Naive thymus-derived CD4-positive, alpha-beta T cell (primary cell): ENCODE measurements around the gene HOXC6. TPM values are rescaled to one million over a fixed set of nuclear protein-coding genes. Genes with fewer than 3 reads are reported as not detected.
A peak's percentile ranks its signal among the peaks of the same experiment; 100 is the strongest.

Experiments
- ATAC-seq: fragments of 150-1000 bp; cut with Tn5 transposase; 2 replicates; pipeline ENCODE4 v1.10.0; 2021; ENCODE audit warnings: mild to moderate bottlenecking, moderate library complexity
- CTCF ChIA-PET: fragments of 350-600 bp; sonication (Branson Sonifier 250); formaldehyde crosslinking; loops from one replicate; lab custom pipeline; 2021; ENCODE audit warnings: antibody characterized with exemption; lab: Charles Lee
- POLR2A ChIA-PET: fragments of 350-600 bp; sonication (Branson Sonifier 250); formaldehyde crosslinking; loops from one replicate; lab custom pipeline; 2021; ENCODE audit warnings: antibody characterized with exemption, inconsistent platforms; lab: Charles Lee
- DNase-seq, 9 donors: peaks; one replicate each; pipeline versions ENCODE4 v3.0.0 to v3.0.0-alpha.2; 2020 to 2022; ENCODE audit warnings: mixed read lengths in 1 of 9
- H3K27ac ChIP-seq: one replicate; pipeline ENCODE4 v1.7.0; 2013; ENCODE audit warnings: mild to moderate bottlenecking, low read depth, low read length, moderate library complexity
- H3K27me3 ChIP-seq, 2 donors: one replicate each; pipeline ENCODE4 v1.7.0; 2013; ENCODE audit warnings: low read length in 2 of 2, mild to moderate bottlenecking in 2 of 2, moderate library complexity in 2 of 2; ENCODE audit not compliant: control insufficient read depth in 2 of 2, insufficient read depth in 2 of 2
- H3K36me3 ChIP-seq, 3 experiments: 1 replicate in 2 of 3; 2 replicates in 1 of 3; pipeline ENCODE4 v1.7.0; 2013; ENCODE audit warnings: low read length in 3 of 3, mild to moderate bottlenecking in 3 of 3, moderate library complexity in 1 of 3; ENCODE audit not compliant: insufficient read depth in 3 of 3, control insufficient read depth in 2 of 3
- H3K4me1 ChIP-seq, 2 donors: one replicate each; pipeline ENCODE4 v1.7.0; 2013; ENCODE audit warnings: low read length in 2 of 2, mild to moderate bottlenecking in 2 of 2, moderate library complexity in 1 of 2; ENCODE audit not compliant: control insufficient read depth in 2 of 2, insufficient read depth in 2 of 2
- H3K4me3 ChIP-seq: 2 replicates; pipeline ENCODE4 v1.7.0; 2013; ENCODE audit warnings: mild to moderate bottlenecking, low read length
- H3K9me3 ChIP-seq, 3 experiments: 1 replicate in 2 of 3; 2 replicates in 1 of 3; pipeline ENCODE4 v1.7.0; 2013; ENCODE audit warnings: low read length in 3 of 3; ENCODE audit not compliant: control insufficient read depth in 2 of 3
- H3K27ac Mint-ChIP-seq, 9 donors: one replicate each; pipeline ENCODE4 v1.8.0; 2020 to 2022; ENCODE audit warnings: mixed read lengths in 9 of 9, mild to moderate bottlenecking in 8 of 9, moderate library complexity in 5 of 9, inconsistent platforms in 2 of 9
- H3K27me3 Mint-ChIP-seq, 5 donors: one replicate each; pipeline ENCODE4 v1.8.0; 2021 to 2022; ENCODE audit warnings: mixed read lengths in 5 of 5, mild to moderate bottlenecking in 1 of 5
- H3K36me3 Mint-ChIP-seq, 5 donors: one replicate each; pipeline ENCODE4 v1.8.0; 2020 to 2022; ENCODE audit warnings: mixed read lengths in 5 of 5, mild to moderate bottlenecking in 3 of 5, inconsistent platforms in 1 of 5
- H3K4me1 Mint-ChIP-seq, 7 donors: one replicate each; pipeline ENCODE4 v1.8.0; 2020 to 2022; ENCODE audit warnings: mixed read lengths in 7 of 7, mild to moderate bottlenecking in 3 of 7, inconsistent platforms in 1 of 7
- H3K4me3 Mint-ChIP-seq, 10 donors: one replicate each; pipeline ENCODE4 v1.8.0; 2020 to 2022; ENCODE audit warnings: mild to moderate bottlenecking in 10 of 10, mixed read lengths in 10 of 10, moderate library complexity in 6 of 10, inconsistent platforms in 2 of 10
- H3K9me3 Mint-ChIP-seq, 11 donors: one replicate each; pipeline ENCODE4 v1.8.0; 2020 to 2022; ENCODE audit warnings: mixed read lengths in 11 of 11, mild to moderate bottlenecking in 4 of 11, inconsistent platforms in 1 of 11, moderate library complexity in 1 of 11
- intact Hi-C, 2 donors: fragments of 100-400 bp; cut with micrococcal nuclease; formaldehyde crosslinking; loops; one replicate each; pipeline ENCODE4 v1.15.1; 2023
- polyA plus RNA-seq, 2 donors: library from polyadenylated mRNA; unstranded; fragments of 300-500 nt; fragmentation: Illumina TruSeq; gene quantifications; one replicate each; pipeline ENCODE4 v1.2.3, GENCODE V29; 2021
- total RNA-seq, 6 experiments: library from RNA in 5 of 6; stranded (reverse) in 5 of 6; gene quantifications; 1 replicate in 5 of 6; 2 replicates in 1 of 6; pipeline ENCODE4 v1.2.3 and lab custom pipeline; 2021 to 2026

HOXC6 gene
- total and polyA plus RNA-seq, 7 experiments from 2014 or later = not detected

GRCh38 chr12:54012631-54013409 lies 15.4 kb upstream of the HOXC6 start:
- no peaks in the 10 kb centered on the region for H3K9me3 ChIP-seq
- Mint-ChIP-seq H3K4me3 (no peak overlapping the region), H3K27me3 (peaks cover 82 to 97% (median 88%) of the 10 kb centered on the region in 5 donors), H3K4me1 (peaks cover 15 to 54% (median 30%) of the 10 kb centered on the region in 7 donors), H3K27ac (peak overlapping the region in 1 of 9 donors; percentile 53), H3K36me3 (no peaks in the 10 kb centered on the region), H3K9me3 (peaks cover 0 to 1% (median 0%) of the 10 kb centered on the region in 11 donors)
- H3K4me3 ChIP-seq = no peak overlapping the region
- no peaks in the 10 kb centered on the region for H3K36me3 ChIP-seq
- no peak overlapping the region for H3K27ac ChIP-seq
- POLR2A ChIA-PET = interaction anchor here (0.8 kb wide), 1 partner anchor 211 kb away, joined by 3 read pairs; no protein-coding TSS in a partner anchor
- peaks cover 31 to 69% of the 10 kb centered on the region in 2 donors for H3K27me3 ChIP-seq
- DNase-seq (no peak), ATAC-seq (no peak)
- CTCF ChIA-PET = interaction anchor here (1.1 to 1.3 kb wide), 2 partner anchors 179 to 203 kb away, joined by 3 to 4 read pairs; no protein-coding TSS in a partner anchor
- intact Hi-C loops = no loop called here
- peaks cover 13 to 20% of the 10 kb centered on the region in 2 donors for H3K4me1 ChIP-seq

- Mint-ChIP-seq H3K36me3 (no peaks in the 10 kb centered on the region), H3K27me3 (peaks cover 70 to 92% (median 79%) of the 10 kb centered on the region in 5 donors), H3K4me3 (peak overlapping the region in 7 of 10 donors; percentile 6 to 45 (median 18)), H3K9me3 (peaks cover 0 to 1% (median 0%) of the 10 kb centered on the region in 11 donors), H3K27ac (peak overlapping the region in 3 of 9 donors; percentile 5 to 68 (median 54)), H3K4me1 (peaks cover 15 to 48% (median 30%) of the 10 kb centered on the region in 7 donors)
- intact Hi-C loops = no loop called here
- peaks cover 10 to 23% of the 10 kb centered on the region in 2 donors for H3K4me1 ChIP-seq
- H3K27me3 ChIP-seq = peaks cover 28 to 67% of the 10 kb centered on the region in 2 donors
- CTCF ChIA-PET = no interaction called here
- H3K27ac ChIP-seq = no peak overlapping the region
- POLR2A ChIA-PET = no interaction called here
- ATAC-seq (no peak), DNase-seq (no peak)
- H3K36me3 ChIP-seq = no peaks in the 10 kb centered on the region
- no peaks in the 10 kb centered on the region for H3K9me3 ChIP-seq
- H3K4me3 ChIP-seq = no peak overlapping the region
Measured at GRCh38 chr12:54014377-54015017, 13.7 kb upstream of the HOXC6 start.

- peak overlapping the region in 6 of 10 donors; percentile 6 to 45 (median 20) for H3K4me3 Mint-ChIP-seq
- H3K27ac Mint-ChIP-seq = peak overlapping the region in 4 of 9 donors; percentile 5 to 69 (median 61)
- Histone ChIP-seq H3K4me1 (peaks cover 7 to 22% of the 10 kb centered on the region in 2 donors), H3K36me3 (no peaks in the 10 kb centered on the region), H3K4me3 (no peak overlapping the region), H3K27ac (no peak overlapping the region), H3K9me3 (no peaks in the 10 kb centered on the region), H3K27me3 (peaks cover 28 to 64% of the 10 kb centered on the region in 2 donors)
- H3K27me3 Mint-ChIP-seq = peaks cover 70 to 92% (median 79%) of the 10 kb centered on the region in 5 donors
- H3K9me3 Mint-ChIP-seq = peaks cover 0 to 4% (median 0%) of the 10 kb centered on the region in 11 donors
- peaks cover 15 to 45% (median 25%) of the 10 kb centered on the region in 7 donors for H3K4me1 Mint-ChIP-seq
- ChIA-PET CTCF (interaction anchor here (0.6 kb wide), 1 partner anchor 503 kb away, joined by 3 read pairs; no protein-coding TSS in a partner anchor), POLR2A (interaction anchor here (0.6 to 1.4 kb wide), 2 partner anchors 25 to 271 kb away, joined by 3 to 4 read pairs; no protein-coding TSS in a partner anchor)
- DNase-seq (no peak), ATAC-seq (no peak)
- intact Hi-C loops = no loop called here
- no peaks in the 10 kb centered on the region for H3K36me3 Mint-ChIP-seq
Measured at GRCh38 chr12:54015018-54015931, 13.0 kb upstream of the HOXC6 start.

- Histone ChIP-seq H3K36me3 (no peaks in the 10 kb centered on the region), H3K27ac (no peak overlapping the region), H3K9me3 (no peaks in the 10 kb centered on the region), H3K4me1 (peaks cover 7 to 18% of the 10 kb centered on the region in 2 donors), H3K4me3 (no peak overlapping the region), H3K27me3 (peaks cover 21 to 60% of the 10 kb centered on the region in 2 donors)
- no peak for DNase-seq
- peak overlapping the region in 2 of 10 donors; percentile 19 to 23 for H3K4me3 Mint-ChIP-seq
- ChIA-PET CTCF (interaction anchor here (0.6 kb wide), 1 partner anchor 502 kb away, joined by 3 read pairs; no protein-coding TSS in a partner anchor), POLR2A (interaction anchor here (0.7 to 1.4 kb wide), 2 partner anchors 25 to 172 kb away, joined by 3 to 4 read pairs; no protein-coding TSS in a partner anchor)
- H3K36me3 Mint-ChIP-seq = no peaks in the 10 kb centered on the region
- ATAC-seq = no peak
- H3K27ac Mint-ChIP-seq = no peak overlapping the region
- H3K4me1 Mint-ChIP-seq = peaks cover 12 to 39% (median 23%) of the 10 kb centered on the region in 7 donors
- peaks cover 0 to 4% (median 0%) of the 10 kb centered on the region in 11 donors for H3K9me3 Mint-ChIP-seq
- H3K27me3 Mint-ChIP-seq = peaks cover 69 to 92% (median 80%) of the 10 kb centered on the region in 5 donors
- intact Hi-C loops = loop anchor here in 1 of 2 donors (2.0 kb wide), 1 partner anchor 13 kb away; no protein-coding TSS in a partner anchor
Measured at GRCh38 chr12:54016051-54016450, 12.2 kb upstream of the HOXC6 start.

- Histone ChIP-seq H3K36me3 (no peaks in the 10 kb centered on the region), H3K4me1 (peaks cover 7 to 15% of the 10 kb centered on the region in 2 donors), H3K27me3 (peaks cover 16 to 56% of the 10 kb centered on the region in 2 donors), H3K4me3 (no peak overlapping the region), H3K27ac (no peak overlapping the region), H3K9me3 (no peaks in the 10 kb centered on the region)
- no peaks in the 10 kb centered on the region for H3K36me3 Mint-ChIP-seq
- intact Hi-C loops = loop anchor here in 1 of 2 donors (2.0 kb wide), 1 partner anchor 14 kb away; no protein-coding TSS in a partner anchor
- H3K9me3 Mint-ChIP-seq = peaks cover 0 to 4% (median 0%) of the 10 kb centered on the region in 11 donors
- ATAC-seq (no peak), DNase-seq (no peak)
- H3K4me3 Mint-ChIP-seq = peak overlapping the region in 2 of 10 donors; percentile 23 to 53
- ChIA-PET POLR2A (interaction anchor here (0.7 to 1.4 kb wide), 3 partner anchors 9 to 171 kb away, joined by 3 to 6 read pairs (median 4); no protein-coding TSS in a partner anchor), CTCF (interaction anchor here (0.8 to 1.8 kb wide), 4 partner anchors 10 to 184 kb away, joined by 3 to 8 read pairs (median 4); partner anchors contain the start of gene HOXC5)
- H3K27me3 Mint-ChIP-seq = peaks cover 69 to 92% (median 80%) of the 10 kb centered on the region in 5 donors
- H3K27ac Mint-ChIP-seq = no peak overlapping the region
- peaks cover 8 to 35% (median 18%) of the 10 kb centered on the region in 7 donors for H3K4me1 Mint-ChIP-seq
Measured at GRCh38 chr12:54016478-54016964, 11.7 kb upstream of the HOXC6 start.
